Prostate gland (tissue), 2 donors: Measurements from ENCODE around the gene LAMP1. TPM values are rescaled to one million over a fixed set of nuclear protein-coding genes. Genes with fewer than 3 reads are reported as not detected.
A peak's percentile ranks its signal among the peaks of the same experiment; 100 is the strongest.

Source experiments
- DNase-seq: peaks from one replicate; pipeline ENCODE4 v3.0.0-alpha.2; 2019; ENCODE audit warnings: low spot score
- H3K27ac ChIP-seq, 2 donors: fragments of 200-600 bp; sonication (generic); 2 replicates each; pipeline ENCODE4 v1.5.1; 2017 to 2019
- H3K27me3 ChIP-seq: fragments of 200-600 bp; sonication (generic); replicated peaks from 2 replicates; pipeline ENCODE4 v1.5.1; 2019; ENCODE audit not compliant: insufficient read depth
- H3K36me3 ChIP-seq, 2 donors: fragments of 200-600 bp; sonication (generic); 1 replicate in 1 of 2; 2 replicates in 1 of 2; pipeline versions ENCODE4 v1.5.1 to v1.8.1; 2017 to 2019
- H3K4me1 ChIP-seq: fragments of 200-600 bp; sonication (generic); replicated peaks from 2 replicates; pipeline ENCODE4 v1.5.1; 2019
- H3K4me3 ChIP-seq, 2 donors: fragments of 200-600 bp; sonication (generic); 2 replicates each; pipeline ENCODE4 v1.5.1; 2017 to 2019
- H3K9me3 ChIP-seq: fragments of 200-600 bp; sonication (generic); 2 replicates; pipeline ENCODE4 v1.5.1; 2017
- CTCF ChIP-seq, 4 experiments: fragments of 200-600 bp in 2 of 4; fragments of 450-650 bp in 2 of 4; sonication (generic) in 2 of 4; IDR thresholded peaks; 1 replicate in 3 of 4; 2 replicates in 1 of 4; pipeline ENCODE4 v1.5.1; 2016 to 2019; ENCODE audit warnings: antibody characterized with exemption in 4 of 4, mild to moderate bottlenecking in 2 of 4, moderate library complexity in 2 of 4
- POLR2A ChIP-seq: fragments of 450-650 bp; IDR thresholded peaks from one replicate; pipeline ENCODE4 v1.6.1; 2016; ENCODE audit warnings: antibody characterized with exemption, mild to moderate bottlenecking
- POLR2AphosphoS5 ChIP-seq: sonication (generic); formaldehyde crosslinking; IDR thresholded peaks from one replicate; pipeline ENCODE4 v1.6.1; 2017; ENCODE audit warnings: antibody characterized with exemption
- WGBS: methylation state at CpG from one replicate; pipeline ENCODE4 v1.1.5; 2018; 5-methylcytosine and 5-hydroxymethylcytosine counted together
- intact Hi-C: fragments of 100-400 bp; cut with DNase I; formaldehyde crosslinking; loops from one replicate; pipeline ENCODE4 v1.14.2; 2022
- total RNA-seq, 2 donors: library from RNA; depleted of rRNA; stranded (reverse); fragments of >200 nt; gene quantifications; one replicate each; pipeline ENCODE4 v1.1.0, GENCODE V29; 2016

LAMP1 gene
- total RNA-seq, 2 donors from 2014 or later, result 214 to 246 TPM

- no peak overlapping the region for H3K27ac ChIP-seq
- no peak for DNase-seq
- TF ChIP-seq POLR2A (no peak), POLR2AphosphoS5 (no peak), CTCF (IDR thresholded peaks at IDR 0.05) (no peak)
- no peaks in the 10 kb centered on the region for H3K27me3 ChIP-seq
- no peaks in the 10 kb centered on the region for H3K9me3 ChIP-seq
- no peaks in the 10 kb centered on the region for H3K36me3 ChIP-seq
- 42% methylated on average over 5 of the region's 5 CpGs for WGBS
- intact Hi-C loops, result no loop called here
- H3K4me3 ChIP-seq, result no peak overlapping the region
- H3K4me1 ChIP-seq, result no peaks in the 10 kb centered on the region
These were observed 8.2 kb upstream of the LAMP1 start for GRCh38 chr13:113288880-113289279.

GRCh38 chr13:113291129-113291528, 5.9 kb upstream of the LAMP1 start:
- H3K27me3 ChIP-seq, result no peaks in the 10 kb centered on the region
- DNase-seq, result no peak
- 67% methylated on average over 2 of the region's 2 CpGs for WGBS
- no peak for TF ChIP-seq POLR2A
- no peak for TF ChIP-seq POLR2AphosphoS5
- TF ChIP-seq CTCF (IDR thresholded peaks at IDR 0.05), result no peak
- H3K4me3 ChIP-seq, result no peak overlapping the region
- intact Hi-C loops, result loop anchor here (10.0 kb wide), 1 partner anchor 136 kb away; the partner anchor contains the start of gene PROZ
- H3K9me3 ChIP-seq, result no peaks in the 10 kb centered on the region
- H3K4me1 ChIP-seq, result no peaks in the 10 kb centered on the region
- H3K36me3 ChIP-seq, result no peaks in the 10 kb centered on the region
- no peak overlapping the region for H3K27ac ChIP-seq

- DNase-seq, result peak; percentile 48
- Histone ChIP-seq H3K4me3 (peak overlapping the region; percentile 15 to 22), H3K27ac (peak overlapping the region; percentile 47 to 71), H3K9me3 (no peaks in the 10 kb centered on the region), H3K4me1 (no peaks in the 10 kb centered on the region), H3K36me3 (no peaks in the 10 kb centered on the region), H3K27me3 (no peaks in the 10 kb centered on the region)
- WGBS, result 6% methylated on average over 22 of the region's 22 CpGs
- intact Hi-C loops, result loop anchor here (10.0 kb wide), 1 partner anchor 137 kb away; the partner anchor contains the start of gene PROZ
- TF ChIP-seq POLR2AphosphoS5, result peak; percentile 11
- no peak for TF ChIP-seq CTCF (IDR thresholded peaks at IDR 0.05)
These were observed 4.8 kb upstream of the LAMP1 start for GRCh38 chr13:113292021-113292862.

- DNase-seq, result no peak
- intact Hi-C loops, result loop anchor here (10.0 kb wide), 1 partner anchor 139 kb away; the partner anchor contains the start of gene PROZ
- 77% methylated on average over 9 of the region's 9 CpGs for WGBS
These were observed 3.4 kb upstream of the LAMP1 start for GRCh38 chr13:113293686-113294085.

More at GRCh38 chr13:113293686-113294085, 3.4 kb upstream of the LAMP1 start:
- no peaks in the 10 kb centered on the region for H3K9me3 ChIP-seq
- H3K36me3 ChIP-seq, result no peaks in the 10 kb centered on the region
- TF ChIP-seq POLR2AphosphoS5 (no peak), CTCF (IDR thresholded peaks at IDR 0.05) (no peak), POLR2A (no peak)
- H3K4me3 ChIP-seq, result no peak overlapping the region
- H3K27ac ChIP-seq, result no peak overlapping the region
- H3K27me3 ChIP-seq, result no peaks in the 10 kb centered on the region
- H3K4me1 ChIP-seq, result no peaks in the 10 kb centered on the region
